Fibroblast of skin of abdomen (primary cell): ENCODE measurements around the gene EXOC2.
A peak's percentile ranks its signal among the peaks of the same experiment; 100 is the strongest.

ENCODE experiments used
- DNase-seq: peaks from one replicate; pipeline ENCODE4 v3.0.0-alpha.2; 2013

EXOC2 gene

GRCh38 chr6:524803-525202 is 168.1 kb downstream of the EXOC2 start:
- DNase-seq, result no peak

GRCh38 chr6:520820-521219 is 172.1 kb downstream of the EXOC2 start:
- no peak for DNase-seq

GRCh38 chr6:518218-518617 is 174.7 kb downstream of the EXOC2 start:
- DNase-seq, result no peak

GRCh38 chr6:516213-516612 is 176.7 kb downstream of the EXOC2 start:
- no peak for DNase-seq

- DNase-seq, result no peak
Measured at GRCh38 chr6:515267-515666, 177.7 kb downstream of the EXOC2 start.

- DNase-seq, result no peak
Measured at GRCh38 chr6:514396-514978, 178.5 kb downstream of the EXOC2 start.

GRCh38 chr6:513961-514360 is 179.0 kb downstream of the EXOC2 start:
- no peak for DNase-seq

- no peak for DNase-seq
Measured at GRCh38 chr6:513058-513457, 179.9 kb downstream of the EXOC2 start.

- peak; percentile 3 for DNase-seq
Measured at GRCh38 chr6:511488-512137, 181.3 kb downstream of the EXOC2 start.

GRCh38 chr6:509676-510075 is 183.3 kb downstream of the EXOC2 start:
- DNase-seq, result no peak

GRCh38 chr6:508614-509013 is 184.3 kb downstream of the EXOC2 start:
- DNase-seq, result no peak

GRCh38 chr6:508006-508405 is 184.9 kb downstream of the EXOC2 start:
- DNase-seq, result no peak

GRCh38 chr6:506920-507622 is 185.9 kb downstream of the EXOC2 start:
- no peak for DNase-seq

GRCh38 chr6:506508-506907 is 186.4 kb downstream of the EXOC2 start:
- DNase-seq, result no peak

GRCh38 chr6:505374-505773 is 187.6 kb downstream of the EXOC2 start:
- DNase-seq, result no peak

- no peak for DNase-seq
Measured at GRCh38 chr6:504446-504980, 188.4 kb downstream of the EXOC2 start.

GRCh38 chr6:503610-504362 is 189.2 kb downstream of the EXOC2 start:
- DNase-seq, result no peak

- DNase-seq, result no peak
Measured at GRCh38 chr6:502761-503160, 190.2 kb downstream of the EXOC2 start.

- DNase-seq, result no peak
Measured at GRCh38 chr6:501891-502601, 190.9 kb downstream of the EXOC2 start.

- no peak for DNase-seq
Measured at GRCh38 chr6:499617-500016, 193.3 kb downstream of the EXOC2 start.

- no peak for DNase-seq
Measured at GRCh38 chr6:498795-499231, 194.1 kb downstream of the EXOC2 start.

- no peak for DNase-seq
Measured at GRCh38 chr6:497258-497657, 195.7 kb downstream of the EXOC2 start.
